ENCODE results near the gene CERS1. TPM values are rescaled to one million over a fixed set of nuclear protein-coding genes. Genes with fewer than 3 reads are reported as not detected.
A peak's percentile ranks its signal among the peaks of the same experiment; 100 is the strongest.

The CERS1 gene
- total and polyA plus RNA-seq, 10 of the 15 experiments (the other 5 are each of a cell fraction or from before 2014, with no cell fraction given): 0.19 TPM; not detected in 9

DNA sequence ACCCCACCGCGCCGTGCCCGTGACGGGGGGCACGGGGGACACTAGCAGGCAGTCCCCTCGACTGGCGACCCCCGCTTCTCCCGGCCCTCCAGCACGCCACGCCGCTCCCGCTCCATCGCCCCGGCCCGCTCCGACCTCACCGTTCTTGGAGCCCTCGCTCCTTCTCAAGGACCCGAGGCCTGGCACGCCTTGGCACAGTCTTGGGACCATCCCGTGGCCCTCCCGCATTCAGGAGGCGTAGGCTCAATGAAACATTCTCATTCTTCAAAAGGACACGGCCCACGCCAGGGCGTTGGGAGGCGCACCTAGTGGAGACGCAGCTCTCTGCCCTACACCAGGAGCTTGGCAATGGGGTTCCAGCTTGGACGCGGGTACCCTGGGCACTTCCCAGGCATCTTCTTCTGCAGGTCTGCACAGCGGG is 473 bp upstream of the CERS1 start:
- peaks cover 4% of the 10 kb centered on the region in 2 experiments; a peak in 3 of 4 replicates for H3K27me3 ChIP-seq (replicated peaks in 1 of 2; ENCODE audit: control insufficient read depth in 2 of 2, insufficient read depth in 2 of 2, low read length in 1 of 2)
- POLR2A ChIA-PET: no interaction called here

DNA sequence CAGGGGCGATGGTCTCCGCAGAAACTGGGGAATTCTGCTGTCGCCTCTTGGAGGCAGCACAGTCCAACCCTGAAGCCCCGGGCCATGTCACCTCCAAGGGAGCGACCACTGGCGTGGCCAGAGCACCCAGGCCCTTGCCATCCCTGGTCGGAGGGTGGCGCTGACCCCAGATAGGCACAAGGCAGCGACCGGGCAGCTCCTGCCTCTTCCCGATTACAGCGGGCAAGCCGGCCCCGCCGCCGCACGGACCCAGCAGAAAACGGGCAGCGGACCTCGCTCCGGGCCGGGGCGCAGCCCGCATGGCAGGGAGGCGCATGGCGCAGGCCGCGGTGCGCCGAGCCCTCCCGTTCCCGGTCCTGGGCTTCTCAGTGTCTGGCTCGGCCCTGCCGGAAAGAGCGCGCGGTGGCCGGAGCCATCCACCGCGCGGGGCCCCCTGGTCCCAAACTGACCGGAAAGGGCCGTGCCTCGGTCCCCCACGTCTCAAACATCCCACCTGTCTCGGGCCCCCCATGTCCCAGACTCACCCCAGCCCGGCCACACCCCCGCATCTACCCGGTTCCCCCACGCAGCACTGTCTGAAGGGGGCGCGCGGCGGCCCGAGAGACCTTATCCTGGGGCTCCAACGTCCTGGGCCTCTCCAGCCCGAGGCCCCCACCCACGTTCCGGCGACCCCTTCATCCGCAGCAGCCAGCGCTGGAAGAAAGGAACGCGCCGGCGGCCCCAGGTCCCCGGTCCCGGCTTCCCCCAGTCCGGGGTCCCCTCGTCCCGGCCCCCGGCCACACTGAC is 727 bp downstream of the CERS1 start:
- in situ Hi-C loops (cut with MboI) (no loop called here), intact Hi-C loops (cut with micrococcal nuclease; ENCODE audit: unreplicated experiment) (no loop called here)
- H3K9ac ChIP-seq (ENCODE audit: control insufficient read depth, insufficient read depth, low read length): no peak overlapping the region
- no peaks in the 10 kb centered on the region for H3K79me2 ChIP-seq (ENCODE audit: control insufficient read depth, insufficient read depth, low read length)
- ATAC-seq (peak; percentile 50), FAIRE-seq (no peak), DNase-seq (ENCODE audit: low read depth, low spot score) (no peak)
- SMC1A ChIA-PET (ENCODE audit: uncharacterized antibody, unreplicated experiment): no interaction called here
- 4% methylated on average over 52 of the region's 72 CpGs for WGBS (ENCODE audit: insufficient coverage, insufficient replicate concordance, low lambda C conversion rate, missing lambda C conversion rate)
- POLR2A ChIA-PET: no interaction called here
- no TSS peak for BruUV-seq (replicated peaks)
- no peaks in the 10 kb centered on the region for H3K4me1 ChIP-seq (ENCODE audit: control insufficient read depth, insufficient read depth, low read length)
- RAD21 ChIA-PET (ENCODE audit: unreplicated experiment): no interaction called here
- H3K4me2 ChIP-seq (ENCODE audit: control insufficient read depth, insufficient read depth): 0 out of 2 replicates have a peak overlapping the region, but pooled peaks have one; percentile 17
- H3K4me3 ChIP-seq: no peak overlapping the region
- H3K27ac ChIP-seq (ENCODE audit: control insufficient read depth, insufficient read depth): no peak overlapping the region
- CTCF ChIA-PET: no interaction called here
- peaks cover 0 to 4% of the 10 kb centered on the region in 2 experiments; a peak in 2 of 4 replicates for H3K36me3 ChIP-seq (ENCODE audit: control insufficient read depth in 2 of 2, insufficient read depth in 2 of 2, low read length in 1 of 2)
- no peak overlapping the region for H2AFZ ChIP-seq (ENCODE audit: control insufficient read depth, low read depth, low read length)
- H3K9me3 ChIP-seq (replicated peaks; ENCODE audit: control insufficient read depth, insufficient read depth, low read length): no peaks in the 10 kb centered on the region
- no peaks in the 10 kb centered on the region for H4K20me1 ChIP-seq (ENCODE audit: control insufficient read depth, insufficient read depth)
- H3K27me3 ChIP-seq (replicated peaks in 1 of 2; ENCODE audit: control insufficient read depth in 2 of 2, insufficient read depth in 2 of 2, low read length in 1 of 2): peaks cover 4% of the 10 kb centered on the region in 2 experiments; a peak in 3 of 4 replicates
- peak; percentile 95 for TF ChIP-seq HDAC6 (IDR thresholded peaks at IDR 0.05; ENCODE audit: unreplicated experiment)
- TF ChIP-seq ASH2L (IDR thresholded peaks at IDR 0.05; ENCODE audit: borderline replicate concordance, low read depth): no peak
- TF ChIP-seq SPI1 (IDR thresholded peaks at IDR 0.05; ENCODE audit: borderline replicate concordance, insufficient read depth, low read depth, low read length): no peak
- TF ChIP-seq HDGF (IDR thresholded peaks at IDR 0.05): no peak
- no peak for TF ChIP-seq SKIL (IDR thresholded peaks at IDR 0.05; ENCODE audit: low read depth, poor library complexity, severe bottlenecking)
- no peak for TF ChIP-seq BHLHE40 (IDR thresholded peaks at IDR 0.05; ENCODE audit: borderline replicate concordance in 1 of 2, low read depth in 2 of 2, low read length in 1 of 2)
- TF ChIP-seq, protein P1, sequence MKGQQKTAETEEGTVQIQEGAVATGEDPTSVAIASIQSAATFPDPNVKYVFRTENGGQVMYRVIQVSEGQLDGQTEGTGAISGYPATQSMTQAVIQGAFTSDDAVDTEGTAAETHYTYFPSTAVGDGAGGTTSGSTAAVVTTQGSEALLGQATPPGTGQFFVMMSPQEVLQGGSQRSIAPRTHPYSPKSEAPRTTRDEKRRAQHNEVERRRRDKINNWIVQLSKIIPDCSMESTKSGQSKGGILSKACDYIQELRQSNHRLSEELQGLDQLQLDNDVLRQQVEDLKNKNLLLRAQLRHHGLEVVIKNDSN (IDR thresholded peaks at IDR 0.05; ENCODE audit: borderline replicate concordance, extremely low read length, insufficient read depth, low read depth, low read length): no peak

More for the DNA sequence above, 473 bp upstream of the CERS1 start:
- Histone ChIP-seq H3K79me2 (ENCODE audit: control insufficient read depth, insufficient read depth, low read length) (no peaks in the 10 kb centered on the region), H3K9me3 (replicated peaks; ENCODE audit: control insufficient read depth, insufficient read depth, low read length) (no peaks in the 10 kb centered on the region), H2AFZ (ENCODE audit: control insufficient read depth, low read depth, low read length) (no peak overlapping the region), H3K27ac (ENCODE audit: control insufficient read depth, insufficient read depth) (no peak overlapping the region), H3K9ac (ENCODE audit: control insufficient read depth, insufficient read depth, low read length) (no peak overlapping the region), H3K36me3 (ENCODE audit: control insufficient read depth in 2 of 2, insufficient read depth in 2 of 2, low read length in 1 of 2) (peaks cover 2 to 4% of the 10 kb centered on the region in 2 experiments; a peak in 2 of 4 replicates), H3K4me1 (ENCODE audit: control insufficient read depth, insufficient read depth, low read length) (no peaks in the 10 kb centered on the region), H3K4me2 (ENCODE audit: control insufficient read depth, insufficient read depth) (no peak overlapping the region), H4K20me1 (ENCODE audit: control insufficient read depth, insufficient read depth) (no peaks in the 10 kb centered on the region), H3K4me3 (no peak overlapping the region)
- RAD21 ChIA-PET (ENCODE audit: unreplicated experiment): no interaction called here
- 3% methylated on average over 21 of the region's 33 CpGs for WGBS (ENCODE audit: insufficient coverage, insufficient replicate concordance, low lambda C conversion rate, missing lambda C conversion rate)
- no peak for TF ChIP-seq SMC3 (IDR thresholded peaks at IDR 0.05; ENCODE audit: borderline replicate concordance, low read length)
- TF ChIP-seq RFX5 (IDR thresholded peaks at IDR 0.05; ENCODE audit: low read depth, low read length): no peak
- no peak for TF ChIP-seq HDAC6 (IDR thresholded peaks at IDR 0.05; ENCODE audit: unreplicated experiment)
- TF ChIP-seq PAX5 (IDR thresholded peaks at IDR 0.05; ENCODE audit: borderline replicate concordance, low read depth, low read length): no peak
- TF ChIP-seq NR2C1 (IDR thresholded peaks at IDR 0.05): no peak
- no peak for TF ChIP-seq MYB (IDR thresholded peaks at IDR 0.05; ENCODE audit: borderline replicate concordance, low read depth, low read length)
- TF ChIP-seq RB1 (IDR thresholded peaks at IDR 0.05; ENCODE audit: borderline replicate concordance): no peak
- no peak for TF ChIP-seq SRF (IDR thresholded peaks at IDR 0.05; ENCODE audit: low read depth in 2 of 2, low read length in 2 of 2)
- no peak for TF ChIP-seq JUNB (IDR thresholded peaks at IDR 0.05)
- no peak for TF ChIP-seq POLR2A (IDR thresholded peaks at IDR 0.05; ENCODE audit: low read depth, low read length)
- CTCF ChIA-PET: no interaction called here
- DNase-seq (ENCODE audit: low read depth, low spot score) (no peak), ATAC-seq (no peak), FAIRE-seq (no peak)
- intact Hi-C loops (cut with micrococcal nuclease; ENCODE audit: unreplicated experiment) (no loop called here), in situ Hi-C loops (cut with MboI) (no loop called here)
- SMC1A ChIA-PET (ENCODE audit: uncharacterized antibody, unreplicated experiment): no interaction called here
- no TSS peak for BruUV-seq (replicated peaks)
